CD4-positive, alpha-beta T cell treated with Interleukin-2 at 100 ng/mL for 4 hours (primary cell): ENCODE measurements around the gene BTAF1.
"Not testable (repeated sequence)": the region's sequence is repeated elsewhere in the genome, so short reads cannot be mapped to it uniquely, and the experiment has no call there.

Experiments used
- DNase-seq: peaks from one replicate; pipeline ENCODE4 v3.0.0-alpha.2; 2020; ENCODE audit warnings: low spot score

The BTAF1 gene

DNA sequence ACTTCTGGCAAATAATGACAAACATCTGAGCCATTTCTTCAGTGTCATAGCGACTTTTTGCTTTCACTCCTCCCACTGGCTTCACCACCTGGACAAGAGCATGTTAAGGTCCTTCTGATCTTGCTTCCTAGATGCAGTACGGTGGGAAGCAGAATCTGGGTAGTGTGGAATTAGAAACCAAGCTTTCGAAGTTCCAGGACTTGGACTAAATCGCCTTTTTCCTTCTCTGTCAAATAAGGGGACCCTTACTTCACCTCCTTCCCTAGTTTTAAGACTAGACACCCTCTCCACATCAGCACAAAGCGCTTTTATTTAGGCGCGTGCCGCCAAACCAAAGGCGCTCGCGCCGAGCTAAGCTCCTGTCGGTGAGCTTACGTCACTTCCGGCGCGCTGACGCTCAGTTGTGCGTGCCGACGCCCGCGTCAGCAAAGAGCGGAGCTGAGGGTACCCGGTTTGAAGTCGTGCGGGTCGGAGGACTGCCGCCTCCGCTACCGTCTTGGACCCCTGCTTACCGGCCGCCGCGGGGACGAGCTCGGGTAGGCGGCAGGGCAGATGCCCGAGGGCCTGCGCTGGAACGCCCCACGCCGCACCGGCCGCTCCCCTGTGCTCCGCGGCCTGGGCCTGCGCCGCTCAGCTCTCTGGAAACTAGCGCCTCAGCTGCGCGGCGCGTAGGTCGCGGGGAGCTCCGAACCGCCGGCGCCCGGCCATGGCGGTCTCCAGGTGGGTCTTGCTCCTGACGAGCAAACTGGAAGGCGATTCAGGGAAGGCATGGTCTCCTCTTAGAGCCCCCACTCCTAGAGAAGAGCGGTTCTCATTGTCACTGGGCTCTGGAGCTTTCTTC lies at the start of gene BTAF1:
BTAF1 (plus strand) TSS at position 400 of the 841 bp plus-strand sequence; CDS start at position 707, 307 bp downstream.
- DNase-seq: peak; percentile 91

DNA sequence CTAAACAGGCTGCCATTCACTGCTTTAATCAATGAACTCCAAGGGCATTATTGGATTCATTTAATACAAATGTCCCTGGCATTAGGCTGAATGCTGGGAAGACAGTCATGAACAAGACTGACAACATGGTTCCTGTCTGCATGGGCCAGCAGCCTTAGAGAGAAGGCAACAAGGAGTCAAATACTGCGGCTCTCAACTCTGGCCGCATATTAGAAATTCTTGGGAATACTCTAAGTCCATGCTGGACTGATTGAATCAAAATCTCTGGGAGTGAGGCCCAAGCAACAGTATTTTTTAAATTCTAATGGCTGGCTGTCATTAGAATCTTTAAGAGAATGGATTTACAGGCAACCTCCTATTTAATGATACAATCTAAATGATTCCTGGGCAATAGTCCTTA lies 48.4 kb upstream of the BTAF1 start:
- DNase-seq: no peak

DNA sequence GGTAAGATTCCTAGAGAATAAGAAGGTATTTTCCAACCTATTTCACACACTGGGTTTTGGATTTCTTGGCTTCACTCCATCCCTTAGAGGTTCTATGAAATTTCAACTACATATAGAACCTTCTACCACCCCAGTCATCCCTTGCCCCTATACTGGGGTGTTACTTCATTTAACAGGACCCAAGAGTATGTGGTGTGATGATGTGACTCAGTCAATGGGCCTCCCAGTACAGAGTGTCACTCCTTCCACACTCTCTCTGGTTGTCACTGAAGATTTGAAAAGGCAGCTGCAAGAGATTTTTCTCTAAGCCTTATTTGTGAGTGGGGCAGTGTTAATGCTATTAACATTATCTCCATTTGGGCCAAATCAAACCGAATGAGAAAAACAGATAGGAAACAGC lies 47.8 kb upstream of the BTAF1 start:
- no peak for DNase-seq

DNA sequence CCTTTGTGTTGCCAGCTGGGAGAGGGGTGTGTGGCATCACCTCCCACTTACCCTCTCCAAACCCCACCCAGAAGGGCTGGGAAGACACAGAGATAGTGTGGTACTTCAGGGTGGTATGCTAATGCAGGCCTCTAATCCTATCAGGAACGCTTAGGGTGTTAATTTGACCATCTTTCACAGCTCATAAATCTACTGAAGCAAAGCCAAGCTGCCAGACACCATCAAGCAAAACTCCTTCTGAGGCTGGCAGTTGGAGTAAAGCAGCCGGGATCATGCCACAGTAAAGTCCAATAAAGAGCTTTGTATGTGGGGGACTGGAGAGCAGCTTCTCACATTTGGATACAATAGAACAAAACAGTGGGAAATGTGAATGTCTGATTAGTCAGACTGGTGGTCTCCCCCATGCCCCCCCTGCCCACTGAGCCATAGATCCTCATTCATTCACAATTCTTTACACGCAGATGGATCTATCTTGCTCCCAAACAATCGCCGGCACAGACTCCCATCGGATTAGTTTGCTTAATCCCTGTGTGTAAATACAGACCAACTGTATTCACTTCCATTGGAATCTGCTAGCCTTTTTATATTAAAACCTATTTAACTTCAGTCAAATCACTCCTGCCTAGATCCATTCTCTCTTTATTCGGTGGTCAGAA lies 43.9 kb upstream of the BTAF1 start:
- no peak for DNase-seq

DNA sequence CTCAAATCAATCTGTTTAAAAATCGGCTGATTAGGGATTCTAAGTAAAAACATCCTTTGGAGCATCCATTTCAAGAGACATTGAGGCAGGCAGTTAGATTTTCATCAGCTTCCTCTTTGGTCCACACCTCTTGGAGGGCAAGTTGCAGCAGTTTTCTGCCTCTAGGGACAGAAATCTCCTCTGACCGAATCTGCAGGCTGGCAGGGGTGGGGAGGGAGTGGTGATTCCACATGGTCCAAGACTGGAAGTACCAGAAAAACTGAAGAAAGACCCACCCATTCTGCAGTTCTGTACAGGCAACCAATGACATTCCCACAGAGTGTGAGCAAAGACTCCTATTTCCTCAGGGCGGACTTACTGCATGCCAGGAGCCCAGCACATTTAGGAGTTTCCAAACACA lies 43.3 kb upstream of the BTAF1 start:
- DNase-seq: no peak

DNA sequence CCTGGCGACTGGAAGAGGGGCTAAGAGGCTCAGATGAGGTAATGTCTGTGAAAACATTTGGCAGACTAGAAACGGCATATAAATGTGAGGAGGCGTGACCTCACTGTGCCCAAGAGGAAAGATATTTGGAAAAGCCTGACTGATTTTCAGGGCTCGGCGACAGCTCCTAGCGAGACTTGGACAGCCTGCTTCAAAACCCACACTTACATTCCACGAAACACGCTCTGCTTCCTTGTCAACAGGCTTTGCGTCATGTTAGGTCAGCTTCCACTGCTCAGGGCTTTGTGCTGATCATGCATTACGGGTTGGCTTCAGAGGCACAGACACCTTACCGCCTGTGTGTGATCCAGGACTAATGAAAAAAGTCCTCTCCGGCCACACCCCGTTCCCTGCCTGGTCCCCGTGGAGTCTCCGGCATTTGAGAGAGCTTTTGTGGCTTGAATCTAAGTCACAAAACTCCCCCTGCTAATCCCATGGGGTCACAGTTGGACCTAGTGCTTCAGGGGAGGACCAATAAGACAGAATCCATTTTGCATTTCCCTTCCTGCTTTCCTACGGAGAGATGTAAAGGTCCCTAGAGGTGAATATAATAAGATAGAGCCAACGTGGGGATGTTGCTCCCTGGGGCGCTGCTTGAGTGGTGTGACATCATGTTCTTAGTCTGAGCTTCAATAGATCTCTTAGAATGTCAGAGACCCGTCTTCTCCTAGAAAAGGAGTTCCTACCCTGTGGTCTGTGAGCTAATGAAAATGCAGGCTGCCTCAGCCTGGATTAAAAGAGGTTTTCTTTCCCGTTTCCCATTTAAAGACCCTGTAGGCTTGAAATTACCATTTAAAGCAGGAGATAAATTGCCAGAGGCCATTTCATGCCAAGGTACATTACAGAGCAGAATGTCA lies 39.8 kb upstream of the BTAF1 start:
- no peak for DNase-seq

DNA sequence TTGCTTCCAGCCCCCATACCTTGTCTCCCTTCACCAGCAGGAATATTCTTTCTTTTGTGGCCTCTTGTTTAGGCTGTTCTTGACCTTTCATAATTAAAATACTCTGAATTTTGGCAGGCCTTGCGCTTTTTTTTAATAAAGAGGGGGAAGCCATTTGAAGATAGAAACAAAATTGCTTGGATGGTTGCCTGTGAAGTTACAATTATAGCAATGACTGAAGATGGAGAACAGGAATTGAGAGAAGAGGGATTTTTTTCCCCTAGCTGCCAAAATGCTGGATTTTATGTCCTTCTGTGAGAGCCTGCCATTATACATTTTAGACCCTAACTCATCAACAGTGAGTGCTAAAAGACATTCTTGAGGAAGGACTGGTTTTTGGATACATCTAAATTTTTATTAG lies 39.0 kb upstream of the BTAF1 start:
- no peak for DNase-seq

DNA sequence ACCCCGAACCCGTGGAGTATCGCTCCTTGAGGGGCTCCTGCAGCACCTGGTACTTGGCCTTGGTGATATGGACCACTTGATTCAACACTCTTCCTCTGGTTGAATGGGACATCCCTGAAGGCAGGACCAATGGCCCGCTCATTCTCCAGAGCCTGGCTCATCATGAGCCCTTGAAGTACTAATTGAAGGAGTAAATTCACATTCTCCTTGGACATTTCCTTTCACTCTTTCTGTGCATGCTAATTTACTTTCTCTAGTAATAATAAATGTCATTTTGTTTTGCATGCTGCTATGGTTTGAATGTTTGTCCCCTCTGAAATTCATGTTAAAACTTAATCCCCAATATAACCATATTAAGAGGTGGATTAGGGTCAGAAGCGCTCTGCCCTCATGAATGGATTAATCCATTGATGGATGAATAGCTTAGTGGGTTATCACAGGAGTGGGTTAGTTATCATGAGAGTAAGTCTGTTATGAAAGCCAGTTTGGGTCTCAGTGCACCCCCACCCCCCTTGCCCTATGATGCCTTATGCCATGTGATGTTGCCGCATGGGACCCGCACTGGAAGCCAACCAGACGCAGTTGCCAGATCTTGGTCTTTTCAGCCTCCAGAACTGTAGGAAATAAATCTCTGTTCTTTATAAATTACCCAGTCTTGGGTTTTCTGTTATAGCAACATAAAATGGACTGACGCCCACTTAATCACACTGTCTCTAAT lies 38.0 kb upstream of the BTAF1 start:
- no peak for DNase-seq

DNA sequence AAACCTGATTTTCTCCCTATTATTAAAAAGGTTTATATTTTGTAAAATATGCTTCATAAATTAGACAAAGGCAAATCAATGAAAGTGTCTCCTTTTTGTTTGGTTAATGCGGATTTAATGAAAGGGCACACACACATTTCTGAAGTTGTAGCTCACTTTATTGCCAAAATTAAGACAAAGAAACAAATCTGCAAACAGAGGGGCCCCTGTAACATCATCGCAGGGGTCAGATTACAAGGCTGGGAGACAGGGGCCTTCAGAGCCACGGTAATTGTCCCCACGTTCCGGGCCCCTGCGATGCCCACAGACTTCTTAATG lies 36.7 kb upstream of the BTAF1 start:
- no peak for DNase-seq

DNA sequence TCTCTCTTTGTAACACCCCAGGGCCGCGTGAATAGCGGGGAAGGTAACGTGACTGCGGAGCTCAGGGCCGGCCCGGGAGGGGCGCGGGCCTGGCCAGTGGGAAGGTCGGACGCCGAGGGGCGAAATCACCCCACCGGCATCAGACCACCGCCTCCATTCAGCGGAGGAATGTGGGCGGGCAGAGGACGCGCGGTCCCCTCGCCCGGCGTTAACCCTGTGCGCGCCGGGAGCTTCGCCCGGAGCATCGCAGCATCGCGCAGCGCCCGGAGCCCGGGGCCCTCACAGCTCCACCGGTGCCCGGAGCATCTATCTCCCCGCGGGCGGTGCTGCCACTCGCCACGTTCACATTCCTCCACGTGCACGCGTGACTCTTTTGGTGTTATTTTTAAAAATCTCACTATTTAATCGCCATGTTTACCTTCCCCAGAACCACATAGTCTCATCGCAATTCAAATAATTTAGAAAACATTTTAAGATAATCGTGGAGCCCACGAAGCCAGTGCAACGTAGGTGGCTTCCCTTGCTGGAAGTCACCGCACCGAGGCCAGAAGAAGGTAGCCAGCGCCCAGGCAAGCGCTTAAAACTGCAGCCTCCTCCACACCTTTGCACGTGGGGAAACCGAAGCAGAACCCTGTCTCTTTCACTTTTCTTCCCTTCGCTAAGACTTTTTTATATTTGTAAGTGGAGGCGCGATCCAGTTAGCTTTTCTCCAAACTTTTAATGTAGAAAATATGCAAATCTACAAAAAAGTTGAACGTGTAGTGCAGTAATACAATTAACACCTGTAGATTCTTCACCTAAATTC lies 36.1 kb upstream of the BTAF1 start:
- DNase-seq: no peak

DNA sequence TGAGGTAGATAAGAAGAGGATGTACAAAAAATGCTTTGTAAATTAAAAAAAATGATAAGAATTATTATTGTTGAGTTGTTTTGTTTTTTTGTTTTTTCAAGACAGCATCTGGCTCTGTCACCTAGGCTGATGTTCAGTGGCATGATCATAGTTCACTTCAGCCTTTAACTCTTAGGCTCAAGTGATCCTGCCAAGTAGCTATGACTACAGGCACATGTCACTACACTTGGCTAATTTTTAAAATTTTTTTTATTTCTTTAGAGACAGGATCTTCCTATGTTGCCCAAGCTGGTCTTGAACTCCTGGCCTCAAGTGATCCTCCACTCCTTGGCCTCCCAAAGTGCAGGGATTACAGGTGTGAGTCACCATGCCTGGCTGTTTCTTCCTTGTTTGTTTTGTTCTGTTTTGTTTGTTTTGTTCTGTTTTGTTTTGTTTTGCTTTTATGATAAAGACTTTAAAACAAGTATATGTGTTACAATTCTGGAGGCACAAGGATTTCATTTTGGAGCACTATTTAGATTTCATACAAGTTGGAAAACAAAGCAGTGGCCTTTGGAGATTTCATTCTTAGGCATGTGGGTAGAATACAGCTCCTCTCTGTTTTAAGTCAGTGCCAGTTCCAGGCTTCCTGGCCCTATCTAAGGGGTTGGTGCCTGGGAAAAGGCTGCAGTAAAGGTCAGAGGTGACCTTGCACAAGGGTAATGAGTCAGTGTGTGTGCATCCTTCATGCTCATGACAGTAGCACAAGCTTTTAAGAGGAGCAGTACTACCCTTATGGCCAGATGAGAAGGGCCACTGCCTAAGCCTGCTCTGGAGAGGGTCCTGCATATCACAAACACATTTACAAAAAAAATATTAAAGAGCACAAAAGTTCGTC lies 32.2 kb upstream of the BTAF1 start:
- no peak for DNase-seq

DNA sequence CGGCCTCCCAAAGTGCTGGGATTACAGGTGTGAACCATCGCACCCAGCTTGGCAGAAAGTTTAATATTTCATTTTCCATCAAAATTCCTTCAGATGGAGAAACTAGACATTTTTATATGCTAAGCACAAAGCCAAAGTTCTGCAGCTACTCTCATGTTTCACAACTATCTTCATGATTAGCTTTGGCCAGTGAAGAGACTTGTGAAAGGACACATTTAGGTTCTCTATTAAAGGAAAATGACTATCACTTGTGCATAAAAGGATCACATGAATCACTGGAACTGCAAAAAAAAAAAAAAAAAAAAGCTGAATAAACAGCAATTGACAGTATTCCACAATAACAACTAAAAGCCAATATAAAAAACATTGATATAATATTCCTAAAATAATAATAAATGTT lies 30.5 kb upstream of the BTAF1 start:
- no peak for DNase-seq

DNA sequence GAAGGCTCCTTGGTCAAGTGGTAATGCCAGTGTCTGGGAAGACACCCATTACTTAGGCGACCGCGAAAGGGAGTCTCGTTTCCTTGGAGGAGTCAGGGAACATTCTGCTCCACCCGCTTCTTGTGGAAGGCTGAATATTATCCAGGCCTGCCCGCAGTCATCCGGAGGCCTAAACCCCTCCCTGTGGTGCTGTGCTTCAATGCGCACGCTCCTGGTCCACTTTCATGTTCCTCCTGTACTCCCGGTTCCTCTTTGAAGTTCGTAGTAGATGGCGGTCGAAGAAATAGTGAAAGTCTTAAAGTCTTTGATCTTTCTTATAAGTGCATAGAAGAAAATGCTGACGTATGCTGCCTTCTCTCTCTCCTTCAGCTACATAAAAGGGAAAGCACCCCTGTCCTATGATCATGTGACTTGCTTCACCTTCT lies 29.3 kb upstream of the BTAF1 start:
- not testable (repeated sequence) for DNase-seq

DNA sequence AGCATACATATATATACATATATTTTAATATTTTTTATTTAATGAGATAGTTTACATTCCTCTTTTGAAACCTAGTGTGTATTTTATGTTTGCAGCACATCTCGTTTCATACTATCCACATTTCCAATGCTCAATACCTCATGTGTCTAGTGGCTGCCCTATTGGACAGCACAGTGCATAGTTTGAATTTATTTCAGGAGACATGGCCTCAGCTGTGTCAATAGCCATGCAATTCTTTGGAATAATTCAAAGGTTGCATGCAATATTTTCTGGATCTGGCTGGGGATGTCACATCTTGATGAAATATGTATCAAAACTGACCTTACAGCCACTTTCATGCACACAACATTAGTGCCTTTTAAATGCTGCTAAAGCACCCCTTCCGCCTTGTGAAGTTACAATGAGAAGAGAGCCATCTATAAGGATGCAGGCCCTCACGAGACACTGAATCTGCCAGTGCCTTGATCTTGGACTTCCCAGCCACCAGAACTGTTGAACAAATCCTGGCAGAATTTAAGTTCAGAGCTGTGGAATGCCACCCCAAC lies 27.3 kb upstream of the BTAF1 start:
- no peak for DNase-seq

DNA sequence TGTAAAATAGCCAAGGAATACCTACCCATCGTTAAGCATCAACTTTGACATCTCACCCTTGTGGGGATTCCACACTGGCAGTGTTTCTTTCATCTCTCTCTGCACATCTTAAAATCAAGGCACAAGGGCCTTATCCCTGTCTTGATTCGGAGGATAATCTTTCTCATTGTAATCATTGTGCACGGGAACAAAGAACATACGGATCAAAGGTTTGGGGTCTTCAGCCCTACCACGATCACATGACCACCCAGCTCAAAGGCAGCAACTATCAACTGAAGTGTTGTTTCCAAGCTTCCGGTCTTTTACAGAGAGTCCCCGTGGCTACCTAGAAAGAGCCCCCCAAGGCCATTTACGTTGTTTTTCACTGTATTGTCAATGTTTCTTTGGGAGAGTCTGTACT lies 26.1 kb upstream of the BTAF1 start:
- DNase-seq: no peak

DNA sequence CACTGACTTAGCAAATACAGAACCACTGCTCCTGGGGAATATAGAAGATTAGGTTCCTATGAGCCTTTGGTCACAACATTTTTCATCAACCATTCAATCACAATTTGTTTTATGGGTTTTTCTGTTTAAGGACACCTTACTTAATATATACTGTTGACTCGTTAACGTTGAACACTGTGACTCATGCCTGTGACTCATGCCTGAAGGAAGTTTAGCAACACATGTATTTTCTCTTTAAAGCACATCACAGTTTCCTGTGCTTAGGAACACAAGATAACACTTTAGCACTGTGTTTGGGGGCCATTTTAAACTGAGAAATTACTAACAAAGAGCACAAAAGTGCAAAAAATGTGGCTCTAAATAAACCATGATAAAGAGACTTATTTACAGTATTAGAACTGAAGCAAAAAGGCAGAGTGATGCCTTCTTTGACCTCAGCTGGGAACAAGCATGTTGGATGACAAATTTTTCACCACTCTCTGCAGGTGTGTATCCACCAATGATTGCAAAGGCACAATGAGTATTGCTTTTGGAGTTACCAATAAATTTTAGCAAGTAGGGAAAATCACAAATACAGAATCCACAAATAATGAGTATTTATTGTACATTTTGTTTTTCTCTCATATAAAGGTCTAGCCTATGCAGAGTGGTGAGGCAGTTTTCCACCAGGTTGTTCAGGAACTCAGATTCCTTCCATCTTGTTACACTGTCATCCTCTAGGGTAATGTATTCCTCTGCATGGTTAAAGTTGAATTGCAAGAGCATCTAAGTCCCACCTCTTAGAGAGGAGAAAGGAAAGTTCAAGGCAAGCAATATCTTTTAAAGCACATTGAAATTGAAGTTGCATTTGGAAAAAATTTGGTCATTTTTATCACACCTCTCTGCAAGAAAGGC lies 21.5 kb upstream of the BTAF1 start:
- DNase-seq: peak; percentile 85

DNA sequence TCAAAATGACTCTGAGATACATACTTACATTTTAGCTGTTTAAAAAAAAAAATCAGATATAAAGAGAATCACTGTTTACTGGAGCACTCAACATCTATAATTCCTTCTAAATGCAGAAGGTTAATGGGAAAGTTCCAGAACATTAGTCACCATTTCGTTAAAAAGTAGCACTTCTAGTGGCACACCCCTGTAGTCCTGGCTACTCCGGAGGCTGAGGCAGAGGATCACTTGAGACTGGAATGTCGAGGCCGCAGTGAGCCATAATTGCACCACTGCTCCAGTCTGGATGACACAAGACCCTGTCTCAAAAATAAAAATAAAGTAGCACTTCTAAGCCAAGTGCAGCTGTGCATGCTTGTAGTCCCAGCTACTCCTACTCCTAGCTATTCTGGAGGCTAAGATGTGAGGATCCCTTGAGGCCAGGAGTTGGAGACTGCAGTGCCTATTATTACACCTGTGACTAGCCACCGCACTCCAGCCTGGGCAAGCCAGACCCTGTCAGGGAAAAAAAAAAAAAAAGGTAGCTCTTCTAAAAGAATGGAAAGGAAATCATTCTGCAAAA lies 16.5 kb upstream of the BTAF1 start:
- no peak for DNase-seq

DNA sequence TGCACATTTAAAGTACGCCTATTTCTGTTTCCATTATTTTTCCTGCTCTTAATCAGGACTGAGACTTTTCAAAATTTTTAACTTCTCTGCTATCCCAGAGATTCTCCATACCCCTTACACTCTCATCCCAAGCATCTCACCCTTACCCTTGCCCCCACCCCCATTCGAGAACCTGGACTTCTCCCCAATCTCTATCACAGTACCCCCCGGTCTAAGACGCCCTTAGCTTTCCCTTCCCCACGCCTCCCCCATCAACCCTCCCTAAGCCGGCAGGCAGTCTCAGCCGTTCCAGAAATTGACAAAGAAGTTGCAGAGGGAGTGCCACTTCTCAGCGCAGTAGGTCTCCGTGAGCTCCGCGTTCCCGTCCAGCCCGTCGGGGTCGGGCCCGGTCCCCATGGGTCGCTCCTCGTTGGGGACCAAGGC lies 15.6 kb upstream of the BTAF1 start:
- DNase-seq: no peak
